Ovary (tissue), 9 donors: ENCODE data around the gene SLC35G4. TPM values are rescaled to one million over a fixed set of nuclear protein-coding genes. Genes with fewer than 3 reads are reported as not detected.
"Not testable (repeated sequence)": the region's sequence is repeated elsewhere in the genome, so short reads cannot be mapped to it uniquely, and the experiment has no call there.

ENCODE experiments used
- DNase-seq, 5 donors: peaks; one replicate each; pipeline ENCODE4 v3.0.0-alpha.2; 2019 to 2020
- H3K27ac ChIP-seq, 2 donors: fragments of 200-600 bp; one replicate each; pipeline versions ENCODE4 v1.5.1 to v1.8.0; 2019 to 2022
- H3K27me3 ChIP-seq: fragments of 200-600 bp; one replicate; pipeline ENCODE4 v1.8.0; 2022
- H3K36me3 ChIP-seq: fragments of 200-600 bp; sonication (generic); one replicate; pipeline ENCODE4 v1.5.1; 2019
- H3K4me1 ChIP-seq: one replicate; pipeline ENCODE4 v1.8.1; 2013; ENCODE audit warnings: mild to moderate bottlenecking, moderate library complexity; ENCODE audit not compliant: insufficient read depth
- H3K4me3 ChIP-seq: fragments of 200-600 bp; sonication (generic); one replicate; pipeline ENCODE4 v1.5.1; 2017
- H3K9me3 ChIP-seq, 2 donors: fragments of 200-600 bp in 1 of 2; sonication (generic) in 1 of 2; one replicate each; pipeline versions ENCODE4 v1.5.1 to v1.8.1; 2013 to 2019; ENCODE audit warnings: mild to moderate bottlenecking in 1 of 2, moderate library complexity in 1 of 2
- EP300 ChIP-seq: sonication (generic); formaldehyde crosslinking; IDR thresholded peaks from one replicate; pipeline ENCODE4 v1.6.1; 2017; ENCODE audit warnings: antibody characterized with exemption
- POLR2A ChIP-seq: fragments of 450-650 bp; IDR thresholded peaks from one replicate; pipeline ENCODE4 v1.6.1; 2017; ENCODE audit warnings: antibody characterized with exemption, mild to moderate bottlenecking, moderate library complexity
- whole genome bisulfite sequencing, 3 donors: extraction: QIAGEN DNeasy Blood & Tissue Kit in 1 of 3; methylation state at CpG; one replicate each; pipeline versions ENCODE4 v1.1.5 to v1.1.7; 2013 to 2017; 5-methylcytosine and 5-hydroxymethylcytosine counted together
- intact Hi-C, 4 donors: fragments of 100-400 bp; cut with DNase I; formaldehyde crosslinking; loops; one replicate each; pipeline versions ENCODE4 v1.11.0 to v1.15.1; 2022 to 2023
- polyA plus RNA-seq, 2 donors: library from polyadenylated mRNA; stranded (reverse); fragments of 200-250 nt in 1 of 2; fragments of 350-450 nt in 1 of 2; fragmentation: Illumina TruSeq in 1 of 2; extraction: RNeasy Lipid Tissue Mini Kit (QIAGEN cat#74804) in 1 of 2; gene quantifications; one replicate each; pipeline ENCODE4 v1.2.3, GENCODE V29; 2013 to 2014
- total RNA-seq, 7 donors: library from RNA; depleted of rRNA in 2 of 7; stranded (reverse); fragments of >200 nt in 2 of 7; fragmentation: NEBNext Ultra II Directional in 3 of 7; extraction: Animal tissue kit (Norgen Biotek cat#: 25700) in 3 of 7; gene quantifications; one replicate each; pipeline versions ENCODE4 v1.1.0 to v1.2.4, GENCODE V29; 2016 to 2023
- TF ChIP-seq, protein P1 (sequence below), 3 donors: fragments of 450-650 bp in 2 of 3; fragments of 200-600 bp in 1 of 3; IDR thresholded peaks; one replicate each; pipeline versions ENCODE4 v1.5.1 to v1.8.0; 2016 to 2022; ENCODE audit warnings: antibody characterized with exemption in 3 of 3, mild to moderate bottlenecking in 1 of 3
- donor health status: DM: no; HTN: no; CAD: no; lungs with moderate emphysema.
- donor health status: DM: no; HTN: no; CAD: no.
- donor health status: Bipolar disorder and iron deficiency.
- donor health status: DM: yes; HTN: yes; CAD: no.
- donor health status: DM: no; HTN: no; CAD: no.
- donor health status: DM: yes; HTN: yes; CAD: no.

Gene SLC35G4
- total and polyA plus RNA-seq, 9 donors, result not detected

DNA sequence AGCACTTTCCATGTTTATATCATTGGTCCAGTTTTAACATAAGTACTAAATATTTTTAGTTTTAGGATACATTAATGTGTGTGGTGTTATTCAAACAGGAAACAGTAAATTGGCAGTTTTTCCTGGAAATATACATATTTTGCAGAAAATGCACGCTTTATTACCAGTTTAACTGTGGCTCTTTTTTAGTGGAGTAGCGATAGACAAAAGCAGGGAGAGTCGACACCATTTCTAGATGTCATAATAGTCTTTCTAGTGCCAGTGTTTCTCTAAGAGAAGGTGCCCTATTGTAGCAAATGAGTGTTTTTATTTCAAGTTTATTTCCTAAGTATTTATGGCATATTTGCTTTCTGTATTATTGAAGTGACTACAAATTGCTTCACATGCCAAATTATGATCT lies 9.1 kb upstream of the SLC35G4 start:
- Histone ChIP-seq H3K27ac (no peak overlapping the region), H3K9me3 (no peaks in the 10 kb centered on the region), H3K36me3 (no peaks in the 10 kb centered on the region), H3K27me3 (no peaks in the 10 kb centered on the region), H3K4me3 (no peak overlapping the region), H3K4me1 (no peaks in the 10 kb centered on the region)
- DNase-seq, result no peak
- intact Hi-C loops, result no loop called here
- WGBS, 3 donors, result 66 to 77% (median 73%) methylated on average over 3 of the region's 3 CpGs
- TF ChIP-seq POLR2A, result no peak
- TF ChIP-seq EP300, result no peak
- TF ChIP-seq, protein P1, sequence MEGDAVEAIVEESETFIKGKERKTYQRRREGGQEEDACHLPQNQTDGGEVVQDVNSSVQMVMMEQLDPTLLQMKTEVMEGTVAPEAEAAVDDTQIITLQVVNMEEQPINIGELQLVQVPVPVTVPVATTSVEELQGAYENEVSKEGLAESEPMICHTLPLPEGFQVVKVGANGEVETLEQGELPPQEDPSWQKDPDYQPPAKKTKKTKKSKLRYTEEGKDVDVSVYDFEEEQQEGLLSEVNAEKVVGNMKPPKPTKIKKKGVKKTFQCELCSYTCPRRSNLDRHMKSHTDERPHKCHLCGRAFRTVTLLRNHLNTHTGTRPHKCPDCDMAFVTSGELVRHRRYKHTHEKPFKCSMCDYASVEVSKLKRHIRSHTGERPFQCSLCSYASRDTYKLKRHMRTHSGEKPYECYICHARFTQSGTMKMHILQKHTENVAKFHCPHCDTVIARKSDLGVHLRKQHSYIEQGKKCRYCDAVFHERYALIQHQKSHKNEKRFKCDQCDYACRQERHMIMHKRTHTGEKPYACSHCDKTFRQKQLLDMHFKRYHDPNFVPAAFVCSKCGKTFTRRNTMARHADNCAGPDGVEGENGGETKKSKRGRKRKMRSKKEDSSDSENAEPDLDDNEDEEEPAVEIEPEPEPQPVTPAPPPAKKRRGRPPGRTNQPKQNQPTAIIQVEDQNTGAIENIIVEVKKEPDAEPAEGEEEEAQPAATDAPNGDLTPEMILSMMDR (IDR thresholded peaks at IDR 0.05), result no peak

DNA sequence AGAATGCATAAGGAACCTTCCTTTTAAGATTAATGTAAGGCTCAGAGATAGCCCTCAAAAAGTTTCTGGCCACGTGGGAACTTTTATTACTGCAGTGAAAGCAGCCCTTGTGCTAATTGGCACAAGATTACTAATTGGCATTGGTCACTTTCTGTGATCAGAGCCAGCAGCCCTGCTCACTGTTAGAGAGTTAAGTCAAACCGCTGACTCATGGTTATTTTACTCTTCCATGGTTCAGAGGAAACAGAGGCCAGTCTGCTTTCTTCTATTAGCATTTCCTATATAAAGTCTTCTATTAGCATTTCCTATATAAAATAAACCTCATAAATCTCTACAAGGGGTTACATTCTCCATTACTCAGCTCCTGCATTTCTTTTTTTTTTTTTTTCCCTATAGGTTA lies 1.5 kb upstream of the SLC35G4 start:
- Histone ChIP-seq H3K36me3 (no peaks in the 10 kb centered on the region), H3K9me3 (no peaks in the 10 kb centered on the region), H3K4me3 (no peak overlapping the region), H3K4me1 (no peaks in the 10 kb centered on the region), H3K27ac (no peak overlapping the region), H3K27me3 (no peaks in the 10 kb centered on the region)
- intact Hi-C loops, result no loop called here
- 25 to 31% (median 25%) methylated on average over 2 of the region's 2 CpGs for WGBS, 3 donors
- no peak for DNase-seq
- TF ChIP-seq, protein P1 (IDR thresholded peaks at IDR 0.05), result no peak
- TF ChIP-seq EP300, result no peak
- no peak for TF ChIP-seq POLR2A

DNA sequence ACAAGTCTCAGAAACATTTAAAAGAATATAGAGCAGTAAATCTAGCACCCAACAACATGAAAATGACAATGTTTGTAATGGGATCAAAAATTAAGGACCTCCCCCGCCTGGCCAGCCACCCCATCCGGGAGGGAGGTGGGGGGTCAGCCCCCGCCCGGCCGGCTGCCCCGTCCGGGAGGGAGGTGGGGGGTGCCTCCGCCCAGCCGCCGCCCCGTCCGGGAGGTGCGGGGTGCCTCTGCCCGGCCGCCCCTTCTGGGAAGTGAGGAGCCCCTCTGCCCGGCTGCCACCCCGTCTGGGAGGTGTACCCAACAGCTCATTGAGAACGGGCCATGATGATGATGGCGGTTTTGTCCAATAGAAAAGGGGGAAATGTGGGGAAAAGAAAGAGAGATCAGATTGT lies 778 bp upstream of the SLC35G4 start:
- DNase-seq, result not testable (repeated sequence)

DNA sequence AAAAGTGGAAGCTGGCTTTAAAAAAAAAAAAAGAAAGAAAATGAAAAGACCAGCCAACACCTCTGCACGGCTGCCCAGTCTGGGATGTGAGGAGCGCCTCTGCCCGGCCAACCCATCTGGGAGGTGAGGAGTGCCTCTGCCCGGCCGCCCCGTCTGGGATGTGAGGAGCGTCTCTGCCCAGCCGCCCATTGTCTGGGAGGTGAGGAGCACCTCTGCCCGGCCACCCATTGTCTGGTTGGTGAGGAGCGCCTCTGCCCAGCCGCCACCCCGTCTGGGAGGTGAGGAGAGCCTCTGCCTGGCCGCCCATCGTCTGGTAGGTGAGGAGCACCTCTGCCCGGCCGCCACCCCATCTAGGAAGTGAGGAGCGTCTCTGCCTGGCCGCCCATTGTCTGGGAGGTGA lies 3.7 kb downstream of the SLC35G4 start:
- WGBS, 3 donors, result 83 to 96% (median 89%) methylated on average over 15 to 18 of the region's 18 CpGs
- H3K4me3 ChIP-seq, H3K9me3 ChIP-seq, intact Hi-C loops, H3K36me3 ChIP-seq, H3K27ac ChIP-seq, H3K27me3 ChIP-seq, H3K4me1 ChIP-seq, DNase-seq: not testable (repeated sequence)

More for the DNA sequence above, 778 bp upstream of the SLC35G4 start:
- 78 to 89% (median 87%) methylated on average over 6 to 19 of the region's 19 CpGs for WGBS, 3 donors
- H3K36me3 ChIP-seq, H3K4me1 ChIP-seq, H3K27ac ChIP-seq, intact Hi-C loops, H3K27me3 ChIP-seq, H3K9me3 ChIP-seq, H3K4me3 ChIP-seq: not testable (repeated sequence)

DNA sequence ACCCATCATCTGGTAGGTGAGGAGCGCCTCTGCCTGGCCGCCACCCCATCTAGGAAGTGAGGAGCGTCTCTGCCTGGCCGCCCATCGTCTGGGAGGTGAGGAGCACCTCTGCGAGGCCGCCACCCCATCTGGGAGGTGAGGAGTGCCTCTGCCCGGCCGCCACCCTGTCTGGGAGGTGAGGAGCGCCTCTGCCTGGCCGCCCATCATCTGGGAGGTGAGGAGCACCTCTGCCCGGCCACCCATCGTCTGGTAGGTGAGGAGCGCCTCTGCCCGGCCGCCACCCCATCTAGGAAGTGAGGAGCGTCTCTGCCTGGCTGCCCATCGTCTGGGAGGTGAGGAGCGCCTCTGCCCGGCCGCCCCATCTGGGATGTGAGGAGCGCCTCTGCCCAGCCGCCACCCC lies 4.2 kb downstream of the SLC35G4 start:
- H3K9me3 ChIP-seq, H3K36me3 ChIP-seq, H3K27ac ChIP-seq, H3K27me3 ChIP-seq, intact Hi-C loops, H3K4me1 ChIP-seq, DNase-seq, H3K4me3 ChIP-seq: not testable (repeated sequence)
- 94 to 96% (median 94%) methylated on average over 3 to 23 of the region's 23 CpGs for whole genome bisulfite sequencing, 3 donors

DNA sequence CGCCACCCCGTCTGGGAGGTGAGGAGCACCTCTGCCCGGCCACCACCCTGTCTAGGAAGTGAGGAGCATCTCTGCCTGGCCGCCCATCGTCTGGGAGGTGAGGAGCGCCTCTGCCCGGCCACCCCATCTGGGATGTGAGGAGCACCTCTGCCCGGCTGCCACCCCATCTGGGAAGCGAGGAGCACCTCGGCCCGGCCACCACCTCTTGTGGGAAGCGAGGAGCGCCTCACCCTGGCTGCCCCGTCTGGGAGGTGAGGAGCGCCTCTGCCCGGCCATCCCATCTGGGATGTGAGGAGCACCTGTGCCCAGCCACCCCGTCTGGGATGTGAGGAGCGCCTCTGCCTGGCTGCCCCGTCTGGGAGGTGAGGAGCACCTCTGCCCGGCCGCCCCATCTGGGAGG lies 4.6 kb downstream of the SLC35G4 start:
- intact Hi-C loops, DNase-seq, H3K27ac ChIP-seq, H3K4me1 ChIP-seq, H3K27me3 ChIP-seq, H3K4me3 ChIP-seq, H3K36me3 ChIP-seq, H3K9me3 ChIP-seq: not testable (repeated sequence)
- 83 to 91% (median 89%) methylated on average over 10 to 21 of the region's 21 CpGs for WGBS, 3 donors

DNA sequence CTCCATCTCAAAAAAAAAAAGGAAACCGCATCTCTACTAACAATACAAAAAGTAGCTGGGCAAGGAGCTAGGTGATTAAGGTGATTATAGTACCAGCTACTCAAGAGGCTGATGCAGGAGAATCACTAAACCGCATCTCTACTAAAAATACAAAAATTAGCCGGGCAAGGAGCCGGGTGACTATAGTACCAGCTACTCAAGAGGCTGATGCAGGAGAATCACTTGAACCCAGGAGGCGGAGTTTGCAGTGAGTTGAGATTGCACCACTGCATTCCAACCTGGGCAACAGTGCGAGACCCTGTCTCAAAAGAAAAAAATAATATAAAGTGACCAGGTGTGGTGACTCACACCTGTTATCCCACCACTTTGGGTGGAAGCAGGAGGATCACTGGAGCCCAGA lies 5.6 kb downstream of the SLC35G4 start:
- H3K4me3 ChIP-seq, DNase-seq, H3K9me3 ChIP-seq, H3K27ac ChIP-seq, H3K36me3 ChIP-seq, H3K4me1 ChIP-seq, intact Hi-C loops, H3K27me3 ChIP-seq: not testable (repeated sequence)
- 88 to 98% (median 94%) methylated on average over 6 of the region's 6 CpGs for WGBS, 3 donors

DNA sequence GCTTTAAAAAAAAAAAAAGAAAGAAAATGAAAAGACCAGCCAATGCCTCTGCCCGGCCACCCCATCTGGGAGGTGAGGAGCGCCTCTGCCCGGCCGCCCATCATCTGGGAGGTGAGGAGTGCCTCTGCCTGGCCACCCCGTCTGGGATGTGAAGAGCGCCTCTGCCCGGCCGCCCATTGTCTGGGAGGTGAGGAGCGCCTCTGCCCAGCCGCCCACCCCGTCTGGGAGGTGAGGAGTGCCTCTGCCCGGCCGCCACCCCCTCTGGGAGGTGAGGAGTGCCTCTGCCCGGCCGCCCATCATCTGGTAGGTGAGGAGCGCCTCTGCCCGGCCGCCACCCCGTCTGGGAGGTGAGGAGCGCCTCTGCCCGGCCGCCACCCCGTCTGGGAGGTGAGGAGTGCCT lies 37.9 kb downstream of the SLC35G4 start:
- intact Hi-C loops, result not testable (repeated sequence)

DNA sequence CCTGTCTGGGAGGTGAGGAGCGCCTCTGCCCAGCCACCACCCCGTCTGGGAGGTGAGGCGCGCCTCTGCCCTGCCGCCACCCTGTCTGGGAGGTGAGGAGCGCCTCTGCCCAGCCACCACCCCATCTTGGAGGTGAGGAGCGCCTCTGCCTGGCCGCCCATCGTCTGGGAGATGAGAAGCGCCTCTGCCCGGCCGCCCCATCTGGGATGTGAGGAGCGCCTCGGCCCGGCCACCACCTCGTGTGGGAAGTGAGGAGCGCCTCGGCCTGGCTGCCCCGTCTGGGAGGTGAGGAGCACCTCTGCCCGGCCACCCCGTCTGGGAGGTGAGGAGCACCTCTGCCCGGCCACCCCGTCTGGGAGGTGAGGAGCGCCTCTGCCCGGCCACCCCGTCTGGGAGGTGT lies 38.4 kb downstream of the SLC35G4 start:
- DNase-seq, intact Hi-C loops, H3K27me3 ChIP-seq, H3K9me3 ChIP-seq, H3K36me3 ChIP-seq, H3K27ac ChIP-seq, H3K4me1 ChIP-seq, H3K4me3 ChIP-seq: not testable (repeated sequence)
- WGBS, 3 donors, result 94 to 96% (median 95%) methylated on average over 22 to 26 of the region's 26 CpGs

More for the DNA sequence above, 37.9 kb downstream of the SLC35G4 start:
- WGBS, 3 donors, result 90 to 94% (median 91%) methylated on average over 18 to 23 of the region's 23 CpGs
- not testable (repeated sequence) for H3K4me1 ChIP-seq, H3K27ac ChIP-seq, DNase-seq, H3K9me3 ChIP-seq, H3K4me3 ChIP-seq, H3K27me3 ChIP-seq, H3K36me3 ChIP-seq
